Keratinocyte (primary cell): Measurements from ENCODE around the gene PTRH2. TPM values are rescaled to one million over a fixed set of nuclear protein-coding genes. Genes with fewer than 3 reads are reported as not detected.
A peak's percentile ranks its signal among the peaks of the same experiment; 100 is the strongest.

Source experiments
- DNase-seq: peaks from one replicate; pipeline ENCODE4 v3.0.0-alpha.2; 2011; ENCODE audit warnings: low read depth, missing footprints, low spot score
- FAIRE-seq: peaks from 2 replicates; lab custom pipeline; 2011; peaks lifted over from hg19 to GRCh38; lab: Jason Lieb, UNC
- H2AFZ ChIP-seq: 2 replicates; pipeline ENCODE4 v1.6.0; 2012; ENCODE audit warnings: low read length, control low read depth, inconsistent platforms; ENCODE audit not compliant: control insufficient read depth
- H3K27ac ChIP-seq: 2 replicates; pipeline ENCODE4 v1.5.1; 2011; ENCODE audit warnings: low read length; ENCODE audit not compliant: control insufficient read depth, insufficient read depth
- H3K27me3 ChIP-seq: 3 replicates; pipeline ENCODE4 v1.6.0; 2011; ENCODE audit warnings: low read length; ENCODE audit not compliant: control insufficient read depth, insufficient read depth; ENCODE audit errors: extremely low read depth
- H3K36me3 ChIP-seq, 2 experiments: 2 replicates in 1 of 2; 3 replicates in 1 of 2; pipeline ENCODE4 v1.5.1; 2011; ENCODE audit warnings: low read length in 2 of 2, mild to moderate bottlenecking in 1 of 2; ENCODE audit not compliant: control insufficient read depth in 2 of 2, insufficient read depth in 2 of 2; ENCODE audit errors: extremely low read depth in 1 of 2
- H3K4me1 ChIP-seq: 3 replicates; pipeline ENCODE4 v1.5.1; 2011; ENCODE audit warnings: low read length; ENCODE audit not compliant: control insufficient read depth, insufficient read depth; ENCODE audit errors: extremely low read depth
- H3K4me2 ChIP-seq: 3 replicates; pipeline ENCODE4 v1.6.0; 2011; ENCODE audit warnings: low read depth, low read length; ENCODE audit not compliant: control insufficient read depth, insufficient read depth; ENCODE audit errors: extremely low read depth
- H3K4me3 ChIP-seq, 3 experiments: fragments of 200-600 bp in 1 of 3; sonication (generic) in 1 of 3; 2 replicates in 2 of 3; 3 replicates in 1 of 3; pipeline ENCODE4 v1.5.1; 2011 to 2016; ENCODE audit warnings: low read length in 3 of 3, mild to moderate bottlenecking in 3 of 3, control low read depth in 2 of 3, inconsistent platforms in 1 of 3, low read depth in 1 of 3, mixed read lengths in 1 of 3, mixed run types in 1 of 3, moderate library complexity in 1 of 3; ENCODE audit not compliant: control insufficient read depth in 2 of 3, insufficient read depth in 2 of 3; ENCODE audit errors: extremely low read depth in 1 of 3
- H3K79me2 ChIP-seq: 2 replicates; pipeline ENCODE4 v1.6.0; 2012; ENCODE audit warnings: low read length; ENCODE audit not compliant: control insufficient read depth, insufficient read depth
- H3K9ac ChIP-seq: 3 replicates; pipeline ENCODE4 v1.6.0; 2011; ENCODE audit warnings: low read length; ENCODE audit not compliant: control insufficient read depth, insufficient read depth; ENCODE audit errors: extremely low read depth
- H3K9me1 ChIP-seq: 3 replicates; pipeline ENCODE4 v1.6.0; 2011; ENCODE audit warnings: low read length; ENCODE audit not compliant: control insufficient read depth, insufficient read depth; ENCODE audit errors: extremely low read depth
- H3K9me3 ChIP-seq: 2 replicates; pipeline ENCODE4 v1.5.1; 2012; ENCODE audit warnings: low read depth, low read length; ENCODE audit not compliant: control insufficient read depth
- H4K20me1 ChIP-seq: 3 replicates; pipeline ENCODE4 v1.6.0; 2011; ENCODE audit warnings: low read length; ENCODE audit not compliant: control insufficient read depth, insufficient read depth; ENCODE audit errors: extremely low read depth
- EZH2 ChIP-seq: IDR thresholded peaks from one replicate; pipeline ENCODE4 v1.6.1; 2012; ENCODE audit warnings: inconsistent platforms, mild to moderate bottlenecking, low read length, moderate library complexity
- dilution Hi-C: fragments of 300-500 bp; cut with MboI; formaldehyde crosslinking; loops from one replicate; pipeline ENCODE4 v1.7.0; 2020; ENCODE audit warnings: low sequenced_read_pairs; ENCODE audit not compliant: extremely low pct_ligation_motif_present
- polyA plus RNA-seq, 5 experiments: library from polyadenylated mRNA; depleted of rRNA in 3 of 5; stranded (reverse) in 3 of 5; stranded (forward) in 1 of 5; unstranded in 1 of 5; fragments of >200 nt; gene quantifications; 1 replicate in 1 of 5; 2 replicates in 3 of 5; 3 replicates in 1 of 5; pipeline versions ENCODE4 v1.2.1 to v1.2.3, GENCODE V29; 2011 to 2012; ENCODE audit warnings: missing spikeins in 2 of 5, low read depth in 1 of 5, low replicate concordance in 1 of 5
- TF ChIP-seq, protein P1 (sequence below), 3 experiments: IDR thresholded peaks in 1 of 3; conservative IDR thresholded peaks in 1 of 3; optimal IDR thresholded peaks in 1 of 3; 2 replicates in 2 of 3; 3 replicates in 1 of 3; pipeline versions ENCODE3 to v1.5.1; 2011; ENCODE audit warnings: low read length in 3 of 3, mild to moderate bottlenecking in 3 of 3, moderate library complexity in 2 of 3, control low read depth in 1 of 3, inconsistent platforms in 1 of 3; ENCODE audit not compliant: insufficient read depth in 2 of 3; ENCODE audit errors: extremely low read depth in 1 of 3

Gene PTRH2
- polyA plus RNA-seq, 1 donor (not counting 4 experiments of a cell fraction or from before 2014, with no cell fraction given), result 107 TPM

- FAIRE-seq (no peak), DNase-seq (no peak)
- TF ChIP-seq, protein P1, sequence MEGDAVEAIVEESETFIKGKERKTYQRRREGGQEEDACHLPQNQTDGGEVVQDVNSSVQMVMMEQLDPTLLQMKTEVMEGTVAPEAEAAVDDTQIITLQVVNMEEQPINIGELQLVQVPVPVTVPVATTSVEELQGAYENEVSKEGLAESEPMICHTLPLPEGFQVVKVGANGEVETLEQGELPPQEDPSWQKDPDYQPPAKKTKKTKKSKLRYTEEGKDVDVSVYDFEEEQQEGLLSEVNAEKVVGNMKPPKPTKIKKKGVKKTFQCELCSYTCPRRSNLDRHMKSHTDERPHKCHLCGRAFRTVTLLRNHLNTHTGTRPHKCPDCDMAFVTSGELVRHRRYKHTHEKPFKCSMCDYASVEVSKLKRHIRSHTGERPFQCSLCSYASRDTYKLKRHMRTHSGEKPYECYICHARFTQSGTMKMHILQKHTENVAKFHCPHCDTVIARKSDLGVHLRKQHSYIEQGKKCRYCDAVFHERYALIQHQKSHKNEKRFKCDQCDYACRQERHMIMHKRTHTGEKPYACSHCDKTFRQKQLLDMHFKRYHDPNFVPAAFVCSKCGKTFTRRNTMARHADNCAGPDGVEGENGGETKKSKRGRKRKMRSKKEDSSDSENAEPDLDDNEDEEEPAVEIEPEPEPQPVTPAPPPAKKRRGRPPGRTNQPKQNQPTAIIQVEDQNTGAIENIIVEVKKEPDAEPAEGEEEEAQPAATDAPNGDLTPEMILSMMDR (optimal IDR thresholded peaks at IDR 0.05 in 1 of 3, IDR thresholded peaks at IDR 0.05 in 1 of 3, conservative IDR thresholded peaks at IDR 0.05 in 1 of 3; ENCODE audit: extremely low read depth in 1 of 3, insufficient read depth in 2 of 3, low read length in 3 of 3), result no peak
- no peak for TF ChIP-seq EZH2
- Histone ChIP-seq H3K79me2 (peaks cover 87% of the 10 kb centered on the region), H2AFZ (no peak overlapping the region), H3K27me3 (no peaks in the 10 kb centered on the region), H3K4me1 (peaks cover 14% of the 10 kb centered on the region), H3K27ac (no peak overlapping the region), H3K9me1 (peaks cover 4% of the 10 kb centered on the region), H3K4me3 (no peak overlapping the region), H3K9me3 (no peaks in the 10 kb centered on the region), H3K36me3 (peaks cover 0 to 3% of the 10 kb centered on the region in 2 experiments), H4K20me1 (no peaks in the 10 kb centered on the region), H3K9ac (no peak overlapping the region), H3K4me2 (no peak overlapping the region)
- dilution Hi-C loops, result no loop called here
Observed at GRCh38 chr17:59711936-59712335, 4.7 kb upstream of the PTRH2 start.

DNA sequence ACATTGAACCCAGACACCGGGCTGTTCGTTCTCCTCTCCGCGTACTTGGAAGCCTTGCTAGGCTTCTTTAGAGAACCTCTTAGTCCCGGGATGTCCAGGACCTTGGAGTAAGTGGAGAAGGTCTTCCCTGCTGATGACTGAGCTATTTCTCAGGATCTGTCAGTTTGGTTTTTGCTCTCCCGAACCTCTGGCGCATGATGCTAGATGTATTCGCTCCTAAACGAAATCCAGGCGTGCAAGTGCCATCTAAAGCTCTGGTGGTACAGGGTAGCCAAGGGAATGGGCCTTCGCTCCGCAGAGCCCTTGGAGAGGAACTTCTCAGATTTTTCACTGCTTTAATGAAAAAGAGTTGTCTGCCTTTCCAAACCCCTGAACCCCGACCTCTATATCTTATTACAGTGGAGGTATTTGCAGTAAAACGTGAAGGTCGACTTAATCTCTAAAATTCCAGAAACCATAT lies 771 bp upstream of the PTRH2 start:
- H3K9ac ChIP-seq, result peak overlapping the region; percentile 100
- dilution Hi-C loops, result no loop called here
- peak overlapping the region; percentile 96 to 100 (median 100) for H3K4me3 ChIP-seq
- peak overlapping the region; percentile 97 for H3K4me2 ChIP-seq
- no peak for TF ChIP-seq EZH2
- TF ChIP-seq, protein P1 (optimal IDR thresholded peaks at IDR 0.05 in 1 of 3, IDR thresholded peaks at IDR 0.05 in 1 of 3, conservative IDR thresholded peaks at IDR 0.05 in 1 of 3; ENCODE audit: extremely low read depth in 1 of 3, insufficient read depth in 2 of 3, low read length in 3 of 3), result no peak
- peaks cover 0 to 9% of the 10 kb centered on the region in 2 experiments for H3K36me3 ChIP-seq
- peaks cover 94% of the 10 kb centered on the region for H3K79me2 ChIP-seq
- DNase-seq (no peak), FAIRE-seq (no peak)
- peaks cover 4% of the 10 kb centered on the region for H3K9me1 ChIP-seq
- H3K27me3 ChIP-seq, result no peaks in the 10 kb centered on the region
- peaks cover 32% of the 10 kb centered on the region for H3K4me1 ChIP-seq
- no peaks in the 10 kb centered on the region for H3K9me3 ChIP-seq
- H3K27ac ChIP-seq, result peak overlapping the region; percentile 99
- H4K20me1 ChIP-seq, result peaks cover 5% of the 10 kb centered on the region
- H2AFZ ChIP-seq, result peak overlapping the region; percentile 87
